ENCODE results near the gene ZNF154.

ZNF154 gene

DNA sequence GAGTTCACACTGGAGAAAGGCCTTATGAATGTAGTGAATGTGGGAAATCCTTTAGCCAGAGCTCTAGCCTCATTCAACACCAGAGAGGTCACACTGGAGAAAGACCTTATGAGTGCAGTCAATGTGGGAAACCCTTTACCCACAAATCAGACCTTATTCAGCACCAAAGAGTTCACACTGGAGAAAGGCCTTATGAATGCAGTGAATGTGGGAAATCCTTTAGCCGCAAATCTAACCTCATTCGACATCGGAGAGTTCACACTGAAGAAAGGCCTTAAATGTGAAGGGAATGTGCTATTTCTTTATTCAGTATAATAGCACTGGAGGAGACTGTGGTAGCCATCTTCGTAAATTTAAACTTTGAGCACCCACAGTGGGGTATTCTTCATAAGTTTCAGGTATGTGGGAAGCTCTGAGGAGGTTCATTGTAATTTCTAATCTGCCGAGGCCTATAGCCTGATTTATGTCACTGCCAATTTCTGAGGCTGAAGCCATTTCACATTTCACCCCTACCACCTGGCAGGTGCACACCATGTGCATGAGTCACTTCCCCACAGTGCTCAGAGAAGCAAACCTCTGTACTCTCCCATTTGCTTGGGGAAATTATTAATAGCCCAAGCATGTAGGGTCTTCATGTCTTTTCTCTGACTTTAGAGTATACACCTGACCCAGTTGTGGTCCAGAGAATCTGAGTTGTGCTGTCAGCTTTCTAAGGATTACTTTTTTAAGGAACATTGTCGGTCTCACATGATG is 20.8 kb downstream of the ZNF154 start:
- TF ChIP-seq POLR2AphosphoS5 (IDR thresholded peaks at IDR 0.05; ENCODE audit: low read depth) (no peak), SPI1 (IDR thresholded peaks at IDR 0.05; ENCODE audit: borderline replicate concordance, low read depth) (no peak), GABPA (IDR thresholded peaks at IDR 0.05; ENCODE audit: low read depth) (no peak)
- TF ChIP-seq, protein P1, sequence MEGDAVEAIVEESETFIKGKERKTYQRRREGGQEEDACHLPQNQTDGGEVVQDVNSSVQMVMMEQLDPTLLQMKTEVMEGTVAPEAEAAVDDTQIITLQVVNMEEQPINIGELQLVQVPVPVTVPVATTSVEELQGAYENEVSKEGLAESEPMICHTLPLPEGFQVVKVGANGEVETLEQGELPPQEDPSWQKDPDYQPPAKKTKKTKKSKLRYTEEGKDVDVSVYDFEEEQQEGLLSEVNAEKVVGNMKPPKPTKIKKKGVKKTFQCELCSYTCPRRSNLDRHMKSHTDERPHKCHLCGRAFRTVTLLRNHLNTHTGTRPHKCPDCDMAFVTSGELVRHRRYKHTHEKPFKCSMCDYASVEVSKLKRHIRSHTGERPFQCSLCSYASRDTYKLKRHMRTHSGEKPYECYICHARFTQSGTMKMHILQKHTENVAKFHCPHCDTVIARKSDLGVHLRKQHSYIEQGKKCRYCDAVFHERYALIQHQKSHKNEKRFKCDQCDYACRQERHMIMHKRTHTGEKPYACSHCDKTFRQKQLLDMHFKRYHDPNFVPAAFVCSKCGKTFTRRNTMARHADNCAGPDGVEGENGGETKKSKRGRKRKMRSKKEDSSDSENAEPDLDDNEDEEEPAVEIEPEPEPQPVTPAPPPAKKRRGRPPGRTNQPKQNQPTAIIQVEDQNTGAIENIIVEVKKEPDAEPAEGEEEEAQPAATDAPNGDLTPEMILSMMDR (IDR thresholded peaks at IDR 0.05; ENCODE audit: insufficient read depth, low read length), result no peak
- TF ChIP-seq, protein P2, sequence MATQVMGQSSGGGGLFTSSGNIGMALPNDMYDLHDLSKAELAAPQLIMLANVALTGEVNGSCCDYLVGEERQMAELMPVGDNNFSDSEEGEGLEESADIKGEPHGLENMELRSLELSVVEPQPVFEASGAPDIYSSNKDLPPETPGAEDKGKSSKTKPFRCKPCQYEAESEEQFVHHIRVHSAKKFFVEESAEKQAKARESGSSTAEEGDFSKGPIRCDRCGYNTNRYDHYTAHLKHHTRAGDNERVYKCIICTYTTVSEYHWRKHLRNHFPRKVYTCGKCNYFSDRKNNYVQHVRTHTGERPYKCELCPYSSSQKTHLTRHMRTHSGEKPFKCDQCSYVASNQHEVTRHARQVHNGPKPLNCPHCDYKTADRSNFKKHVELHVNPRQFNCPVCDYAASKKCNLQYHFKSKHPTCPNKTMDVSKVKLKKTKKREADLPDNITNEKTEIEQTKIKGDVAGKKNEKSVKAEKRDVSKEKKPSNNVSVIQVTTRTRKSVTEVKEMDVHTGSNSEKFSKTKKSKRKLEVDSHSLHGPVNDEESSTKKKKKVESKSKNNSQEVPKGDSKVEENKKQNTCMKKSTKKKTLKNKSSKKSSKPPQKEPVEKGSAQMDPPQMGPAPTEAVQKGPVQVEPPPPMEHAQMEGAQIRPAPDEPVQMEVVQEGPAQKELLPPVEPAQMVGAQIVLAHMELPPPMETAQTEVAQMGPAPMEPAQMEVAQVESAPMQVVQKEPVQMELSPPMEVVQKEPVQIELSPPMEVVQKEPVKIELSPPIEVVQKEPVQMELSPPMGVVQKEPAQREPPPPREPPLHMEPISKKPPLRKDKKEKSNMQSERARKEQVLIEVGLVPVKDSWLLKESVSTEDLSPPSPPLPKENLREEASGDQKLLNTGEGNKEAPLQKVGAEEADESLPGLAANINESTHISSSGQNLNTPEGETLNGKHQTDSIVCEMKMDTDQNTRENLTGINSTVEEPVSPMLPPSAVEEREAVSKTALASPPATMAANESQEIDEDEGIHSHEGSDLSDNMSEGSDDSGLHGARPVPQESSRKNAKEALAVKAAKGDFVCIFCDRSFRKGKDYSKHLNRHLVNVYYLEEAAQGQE (IDR thresholded peaks at IDR 0.05; ENCODE audit: insufficient replicate concordance, low read depth), result no peak
- no peak overlapping the region for H3K4me3 ChIP-seq (replicated peaks; ENCODE audit: insufficient read depth, low read length)
- no peak overlapping the region for H3K27ac ChIP-seq (replicated peaks)
- H3K27me3 ChIP-seq (ENCODE audit: insufficient read depth, poor library complexity, severe bottlenecking), result no peaks in the 10 kb centered on the region
- DNase-seq (ENCODE audit: low read depth in 1 of 2, low spot score in 1 of 2), result no peak

DNA sequence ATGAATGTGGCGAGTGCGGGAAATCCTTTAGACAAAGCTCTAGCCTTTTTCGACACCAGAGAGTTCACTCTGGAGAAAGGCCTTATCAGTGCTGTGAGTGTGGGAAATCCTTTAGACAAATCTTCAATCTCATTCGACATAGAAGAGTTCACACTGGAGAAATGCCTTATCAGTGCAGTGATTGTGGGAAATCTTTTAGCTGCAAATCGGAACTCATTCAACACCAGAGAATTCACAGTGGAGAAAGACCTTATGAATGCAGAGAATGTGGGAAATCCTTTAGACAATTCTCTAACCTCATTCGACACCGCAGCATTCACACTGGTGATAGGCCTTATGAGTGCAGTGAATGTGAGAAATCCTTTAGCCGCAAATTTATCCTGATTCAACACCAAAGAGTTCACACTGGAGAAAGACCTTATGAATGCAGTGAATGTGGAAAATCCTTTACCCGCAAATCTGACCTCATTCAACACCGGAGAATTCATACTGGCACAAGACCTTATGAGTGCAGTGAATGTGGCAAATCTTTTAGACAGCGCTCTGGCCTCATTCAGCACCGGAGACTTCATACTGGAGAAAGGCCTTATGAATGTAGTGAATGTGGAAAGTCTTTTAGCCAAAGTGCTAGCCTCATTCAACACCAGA is 21.5 kb downstream of the ZNF154 start:
- Histone ChIP-seq H3K27ac (replicated peaks) (no peak overlapping the region), H3K4me3 (replicated peaks; ENCODE audit: insufficient read depth, low read length) (no peak overlapping the region), H3K27me3 (ENCODE audit: insufficient read depth, poor library complexity, severe bottlenecking) (no peaks in the 10 kb centered on the region)
- TF ChIP-seq GABPA (IDR thresholded peaks at IDR 0.05; ENCODE audit: low read depth) (no peak), SPI1 (IDR thresholded peaks at IDR 0.05; ENCODE audit: borderline replicate concordance, low read depth) (no peak), POLR2AphosphoS5 (IDR thresholded peaks at IDR 0.05; ENCODE audit: low read depth) (no peak)
- TF ChIP-seq, protein P1 (IDR thresholded peaks at IDR 0.05; ENCODE audit: insufficient read depth, low read length), result no peak
- TF ChIP-seq, protein P2 (IDR thresholded peaks at IDR 0.05; ENCODE audit: insufficient replicate concordance, low read depth), result no peak
- DNase-seq (ENCODE audit: low read depth in 1 of 2, low spot score in 1 of 2), result no peak

DNA sequence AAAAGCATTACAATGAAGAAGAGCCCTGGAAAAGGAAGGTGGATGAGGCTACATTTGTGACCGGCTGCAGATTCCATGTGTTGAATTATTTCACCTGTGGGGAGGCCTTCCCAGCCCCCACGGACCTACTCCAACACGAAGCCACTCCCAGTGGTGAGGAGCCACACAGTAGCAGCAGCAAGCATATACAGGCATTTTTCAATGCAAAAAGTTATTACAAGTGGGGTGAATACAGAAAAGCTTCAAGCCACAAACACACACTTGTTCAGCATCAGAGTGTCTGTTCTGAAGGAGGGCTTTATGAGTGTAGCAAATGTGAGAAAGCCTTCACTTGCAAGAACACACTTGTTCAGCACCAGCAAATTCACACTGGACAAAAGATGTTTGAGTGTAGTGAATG is 22.3 kb downstream of the ZNF154 start:
- Histone ChIP-seq H3K4me3 (replicated peaks; ENCODE audit: insufficient read depth, low read length) (no peak overlapping the region), H3K27ac (replicated peaks) (no peak overlapping the region), H3K27me3 (ENCODE audit: insufficient read depth, poor library complexity, severe bottlenecking) (no peaks in the 10 kb centered on the region)
- DNase-seq (ENCODE audit: low read depth in 1 of 2, low spot score in 1 of 2), result no peak
- TF ChIP-seq POLR2AphosphoS5 (IDR thresholded peaks at IDR 0.05; ENCODE audit: low read depth) (no peak), GABPA (IDR thresholded peaks at IDR 0.05; ENCODE audit: low read depth) (no peak), SPI1 (IDR thresholded peaks at IDR 0.05; ENCODE audit: borderline replicate concordance, low read depth) (no peak)
- TF ChIP-seq, protein P2 (IDR thresholded peaks at IDR 0.05; ENCODE audit: insufficient replicate concordance, low read depth), result no peak
- TF ChIP-seq, protein P1 (IDR thresholded peaks at IDR 0.05; ENCODE audit: insufficient read depth, low read length), result no peak

Measured in HL-60 (cell line).